Measurements from ENCODE around the gene PSMD3.
"Not testable (repeated sequence)": the region's sequence is repeated elsewhere in the genome, so short reads cannot be mapped to it uniquely, and the experiment has no call there.

PSMD3 gene

DNA sequence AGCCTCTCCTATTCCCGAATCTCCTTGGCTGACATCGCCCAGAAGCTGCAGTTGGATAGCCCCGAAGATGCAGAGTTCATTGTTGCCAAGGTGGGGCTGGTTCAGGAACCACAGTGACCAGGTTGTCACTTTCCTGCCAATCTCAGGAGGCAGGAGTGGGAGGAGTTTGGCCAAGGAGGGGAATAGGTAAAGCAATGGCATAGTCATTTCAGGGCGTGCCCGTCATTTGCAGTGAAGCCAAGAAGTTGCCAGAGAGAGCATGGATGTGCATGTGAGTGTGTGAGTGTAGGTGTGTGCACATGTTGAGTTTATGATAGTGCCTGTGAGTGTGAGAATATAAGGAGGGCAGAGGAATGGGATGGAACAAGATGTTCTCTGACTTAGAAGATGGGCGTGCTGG is 14.8 kb downstream of the PSMD3 start:
- no peak for DNase-seq (ENCODE audit: low read depth)
- no peak overlapping the region for H3K4me3 ChIP-seq (ENCODE audit: control insufficient read depth, low read depth, low read length)
- TF ChIP-seq, protein P1, sequence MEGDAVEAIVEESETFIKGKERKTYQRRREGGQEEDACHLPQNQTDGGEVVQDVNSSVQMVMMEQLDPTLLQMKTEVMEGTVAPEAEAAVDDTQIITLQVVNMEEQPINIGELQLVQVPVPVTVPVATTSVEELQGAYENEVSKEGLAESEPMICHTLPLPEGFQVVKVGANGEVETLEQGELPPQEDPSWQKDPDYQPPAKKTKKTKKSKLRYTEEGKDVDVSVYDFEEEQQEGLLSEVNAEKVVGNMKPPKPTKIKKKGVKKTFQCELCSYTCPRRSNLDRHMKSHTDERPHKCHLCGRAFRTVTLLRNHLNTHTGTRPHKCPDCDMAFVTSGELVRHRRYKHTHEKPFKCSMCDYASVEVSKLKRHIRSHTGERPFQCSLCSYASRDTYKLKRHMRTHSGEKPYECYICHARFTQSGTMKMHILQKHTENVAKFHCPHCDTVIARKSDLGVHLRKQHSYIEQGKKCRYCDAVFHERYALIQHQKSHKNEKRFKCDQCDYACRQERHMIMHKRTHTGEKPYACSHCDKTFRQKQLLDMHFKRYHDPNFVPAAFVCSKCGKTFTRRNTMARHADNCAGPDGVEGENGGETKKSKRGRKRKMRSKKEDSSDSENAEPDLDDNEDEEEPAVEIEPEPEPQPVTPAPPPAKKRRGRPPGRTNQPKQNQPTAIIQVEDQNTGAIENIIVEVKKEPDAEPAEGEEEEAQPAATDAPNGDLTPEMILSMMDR (conservative IDR thresholded peaks at IDR 0.05; ENCODE audit: control insufficient read depth, insufficient read depth, low read depth, low read length): no peak

DNA sequence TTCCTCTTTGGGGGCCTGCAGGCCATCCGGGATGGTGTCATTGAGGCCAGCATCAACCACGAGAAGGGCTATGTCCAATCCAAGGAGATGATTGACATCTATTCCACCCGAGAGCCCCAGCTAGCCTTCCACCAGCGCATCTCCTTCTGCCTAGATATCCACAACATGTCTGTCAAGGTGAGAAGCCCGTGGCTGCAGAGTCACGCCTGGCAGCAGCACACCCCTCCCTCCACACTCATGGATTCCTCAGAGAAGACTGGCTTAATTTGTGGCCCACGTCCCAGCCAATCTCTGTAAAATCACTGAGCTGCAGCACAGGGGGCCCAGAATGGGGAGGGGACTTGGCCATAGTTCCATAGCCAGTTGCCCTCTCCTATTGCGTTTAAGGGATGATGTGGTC is 15.6 kb downstream of the PSMD3 start:
- DNase-seq (ENCODE audit: low read depth): no peak
- H3K4me3 ChIP-seq (ENCODE audit: control insufficient read depth, low read depth, low read length): no peak overlapping the region
- TF ChIP-seq, protein P1 (conservative IDR thresholded peaks at IDR 0.05; ENCODE audit: control insufficient read depth, insufficient read depth, low read depth, low read length): no peak

GRCh38 chr17:39996800-39997199 is 16.2 kb downstream of the PSMD3 start:
- DNase-seq (ENCODE audit: low read depth): no peak
- no peak overlapping the region for H3K4me3 ChIP-seq (ENCODE audit: control insufficient read depth, low read depth, low read length)
- TF ChIP-seq, protein P1 (conservative IDR thresholded peaks at IDR 0.05; ENCODE audit: control insufficient read depth, insufficient read depth, low read depth, low read length): no peak

- DNase-seq (ENCODE audit: low read depth): no peak
- TF ChIP-seq, protein P1 (conservative IDR thresholded peaks at IDR 0.05; ENCODE audit: control insufficient read depth, insufficient read depth, low read depth, low read length): no peak
Measured at GRCh38 chr17:39997543-39997942, 16.9 kb downstream of the PSMD3 start.

DNA sequence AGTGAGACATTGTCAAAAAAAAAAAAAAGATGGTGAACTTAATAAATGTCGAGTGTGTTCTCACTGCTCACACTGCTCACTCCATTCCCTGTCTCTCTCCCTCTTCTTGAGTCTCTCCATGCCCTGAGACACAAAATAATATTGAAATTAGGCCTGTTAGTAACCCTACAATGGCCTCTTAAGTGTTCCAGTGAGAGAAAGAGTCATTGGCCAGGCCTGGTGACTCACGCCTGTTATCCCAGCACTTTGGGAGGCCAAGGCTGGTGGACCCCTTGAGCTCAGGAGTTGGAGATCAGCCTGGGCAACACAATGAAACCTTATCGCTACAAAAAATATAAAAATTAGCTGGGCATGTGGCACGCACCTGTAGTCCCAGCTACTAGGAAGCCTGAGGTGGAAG is 18.5 kb downstream of the PSMD3 start:
- TF ChIP-seq, protein P1 (conservative IDR thresholded peaks at IDR 0.05; ENCODE audit: control insufficient read depth, insufficient read depth, low read depth, low read length): no peak
- H3K4me3 ChIP-seq (ENCODE audit: control insufficient read depth, low read depth, low read length): no peak overlapping the region
- peak; percentile 45 for DNase-seq (ENCODE audit: low read depth)

More at GRCh38 chr17:39997543-39997942, 16.9 kb downstream of the PSMD3 start:
- no peak overlapping the region for H3K4me3 ChIP-seq (ENCODE audit: control insufficient read depth, low read depth, low read length)

- TF ChIP-seq, protein P1 (conservative IDR thresholded peaks at IDR 0.05; ENCODE audit: control insufficient read depth, insufficient read depth, low read depth, low read length): no peak
- H3K4me3 ChIP-seq (ENCODE audit: control insufficient read depth, low read depth, low read length): no peak overlapping the region
- no peak for DNase-seq (ENCODE audit: low read depth)
Measured at GRCh38 chr17:40000161-40000560, 19.6 kb downstream of the PSMD3 start.

GRCh38 chr17:40001335-40001734 is 20.7 kb downstream of the PSMD3 start:
- not testable (repeated sequence) for DNase-seq (ENCODE audit: low read depth); H3K4me3 ChIP-seq (ENCODE audit: control insufficient read depth, low read depth, low read length)
